HG02588 (cell line): Measurements from ENCODE around the gene HMGN4.

Source experiments
- ATAC-seq: cut with Tn5 transposase; IDR thresholded peaks from one replicate; pipeline ENCODE4 v1.9.1; 2021; ENCODE audit warnings: mild to moderate bottlenecking, moderate library complexity; ENCODE audit not compliant: unreplicated experiment

Gene HMGN4

DNA sequence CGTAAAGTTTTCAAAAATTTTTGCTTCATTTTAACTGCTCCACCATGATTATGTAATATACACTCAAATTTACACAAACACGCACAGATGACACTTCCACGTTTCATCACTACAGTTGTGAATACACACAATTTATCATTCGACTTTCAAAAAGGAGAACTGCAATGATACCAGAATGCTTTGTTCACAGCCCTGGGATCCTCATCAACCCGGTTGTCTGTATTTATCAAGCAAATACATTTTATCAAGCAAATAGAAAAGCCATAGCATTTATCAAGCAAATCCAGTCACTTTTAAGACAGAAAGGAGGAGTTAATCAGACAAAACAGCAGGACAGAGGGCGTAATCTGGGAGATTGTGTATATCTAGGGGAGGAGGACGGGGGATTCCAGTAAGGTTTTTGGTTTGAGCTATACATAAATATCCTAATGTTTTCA, 38.3 kb downstream of the HMGN4 start:
- no peak for ATAC-seq

GRCh38 chr6:26576929-26577719, 39.0 kb downstream of the HMGN4 start:
- ATAC-seq, result no peak

DNA sequence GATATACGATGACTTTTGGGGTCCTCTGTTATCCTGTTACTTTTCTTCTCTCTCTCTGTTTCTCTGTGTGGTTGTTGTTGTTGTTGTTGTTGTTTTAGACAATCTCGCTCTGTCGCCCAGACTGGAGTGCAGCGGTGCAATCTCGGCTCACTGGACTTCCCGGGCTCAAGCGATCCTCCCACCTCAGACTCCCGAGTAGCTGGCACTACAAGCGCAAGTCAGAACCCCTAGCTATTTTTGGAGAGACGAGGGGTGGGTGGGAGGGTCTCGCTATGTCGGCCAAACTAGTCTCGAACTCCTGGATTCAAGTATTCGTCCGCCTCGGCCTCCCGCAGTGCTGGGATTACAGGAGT, 39.5 kb downstream of the HMGN4 start:
- ATAC-seq, result no peak

DNA sequence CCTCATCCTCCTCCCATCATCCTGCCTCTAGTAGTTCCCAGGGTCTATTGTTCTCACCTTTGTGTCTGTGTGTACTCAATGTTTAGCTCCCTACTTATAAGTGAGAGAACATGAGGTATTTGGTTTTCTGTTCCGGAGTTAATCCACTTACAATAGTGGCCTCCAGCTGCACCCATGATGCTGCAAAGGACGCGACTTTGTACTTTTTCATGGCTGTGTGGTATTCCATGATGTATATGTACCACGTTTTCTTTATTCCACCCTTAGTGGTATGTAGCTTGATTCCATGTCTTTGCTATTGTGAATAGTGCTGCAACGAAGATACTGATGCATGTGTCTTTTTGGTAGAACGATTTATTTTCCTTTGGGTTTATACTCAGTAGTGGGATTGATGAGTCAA, 40.1 kb downstream of the HMGN4 start:
- no peak for ATAC-seq

DNA sequence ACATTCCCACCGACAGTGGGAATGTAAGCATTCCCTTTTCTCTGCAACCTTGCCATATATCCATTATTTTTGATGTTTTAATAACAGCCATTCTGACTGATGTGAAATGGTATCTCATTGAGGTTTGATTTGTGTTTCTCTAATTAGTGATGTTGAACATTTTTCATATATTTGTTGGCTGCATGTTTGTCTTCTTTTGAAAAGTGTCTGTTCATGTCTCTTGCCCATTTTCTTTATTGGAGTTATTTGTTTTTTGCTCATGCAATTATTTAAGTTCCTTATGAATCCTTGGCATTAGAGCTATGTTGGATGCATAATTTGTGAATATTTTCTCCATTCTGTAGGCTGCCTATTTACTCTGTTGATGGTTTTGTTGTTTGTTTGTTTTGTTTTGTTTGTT, 40.6 kb downstream of the HMGN4 start:
- no peak for ATAC-seq

DNA sequence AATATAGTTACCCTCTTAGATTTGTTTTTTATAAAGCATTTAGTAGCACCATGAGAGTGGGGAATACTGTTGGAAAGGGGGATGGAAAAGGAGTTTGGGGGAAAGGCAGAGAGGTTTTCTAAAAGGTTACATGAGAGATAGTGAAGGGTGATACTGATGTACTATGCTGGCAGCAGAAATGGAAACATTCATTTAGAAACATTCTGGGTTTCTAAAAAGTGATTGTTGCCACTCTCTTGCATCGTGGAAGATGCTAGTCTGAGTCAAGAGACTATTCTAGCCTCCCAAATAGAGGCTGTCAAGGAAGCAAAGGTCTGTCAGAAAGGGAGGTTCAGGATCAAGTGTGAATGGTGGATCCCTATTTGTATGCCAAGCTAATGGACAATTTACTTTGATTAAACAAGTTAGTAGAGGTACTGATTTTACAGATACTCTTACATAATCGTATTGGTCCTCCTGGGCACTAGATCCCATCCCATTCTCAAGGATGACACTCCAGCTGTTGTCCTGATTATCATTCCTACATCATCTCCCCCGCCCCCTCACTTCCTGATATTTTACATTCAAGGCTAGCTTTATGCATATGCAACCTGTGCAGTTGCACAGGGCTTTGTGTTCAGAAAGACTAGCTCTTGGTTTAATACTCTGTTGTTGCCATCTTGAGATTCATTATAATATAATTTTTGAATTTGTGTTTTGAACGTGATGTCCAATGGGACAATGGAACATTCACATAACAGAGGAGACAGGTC, 43.2 kb downstream of the HMGN4 start:
- ATAC-seq, result no peak

GRCh38 chr6:26588965-26589364, 50.8 kb downstream of the HMGN4 start:
- ATAC-seq, result no peak

- no peak for ATAC-seq
Observed at GRCh38 chr6:26592649-26593048, 54.5 kb downstream of the HMGN4 start.

DNA sequence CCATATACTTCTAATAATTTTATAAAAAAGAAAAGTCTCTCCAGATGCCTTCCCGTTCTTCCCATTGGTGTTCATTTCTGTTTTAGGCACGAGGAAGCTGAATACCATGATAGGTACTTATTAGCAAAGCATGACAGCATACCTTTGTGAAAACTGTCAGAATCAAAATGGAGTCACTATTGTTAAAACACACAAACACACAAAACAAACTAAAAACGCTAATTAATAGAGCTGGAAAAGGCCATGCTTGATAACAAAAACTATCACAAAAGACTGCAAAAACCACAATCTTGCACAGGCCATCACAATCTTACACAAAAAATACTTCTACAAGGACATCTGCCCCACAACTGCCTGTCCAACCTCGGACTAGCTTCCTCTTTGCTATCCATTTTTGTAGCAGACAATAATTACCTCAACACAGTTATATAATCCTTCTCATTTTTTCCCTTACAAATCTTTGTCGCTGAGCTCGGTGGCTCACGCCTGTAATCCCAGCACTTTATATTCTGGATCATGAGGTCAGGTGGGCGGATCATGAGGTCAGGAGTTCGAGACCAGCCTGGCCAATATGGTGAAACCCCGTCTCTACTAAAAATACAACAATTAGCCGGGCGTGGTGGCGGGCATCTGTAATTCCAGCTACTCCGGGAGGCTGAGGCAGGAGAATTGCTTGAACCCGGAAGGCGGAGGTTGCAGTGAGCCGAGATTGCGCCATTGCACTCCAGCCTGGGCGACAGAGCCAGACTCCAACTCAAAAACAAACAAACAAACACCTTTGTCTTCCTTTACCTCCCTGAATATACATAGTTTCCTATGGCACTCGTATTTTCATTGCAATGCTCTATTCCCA, 55.3 kb downstream of the HMGN4 start:
- no peak for ATAC-seq

- ATAC-seq, result no peak
Observed at GRCh38 chr6:26594131-26594498, 55.9 kb downstream of the HMGN4 start.

DNA sequence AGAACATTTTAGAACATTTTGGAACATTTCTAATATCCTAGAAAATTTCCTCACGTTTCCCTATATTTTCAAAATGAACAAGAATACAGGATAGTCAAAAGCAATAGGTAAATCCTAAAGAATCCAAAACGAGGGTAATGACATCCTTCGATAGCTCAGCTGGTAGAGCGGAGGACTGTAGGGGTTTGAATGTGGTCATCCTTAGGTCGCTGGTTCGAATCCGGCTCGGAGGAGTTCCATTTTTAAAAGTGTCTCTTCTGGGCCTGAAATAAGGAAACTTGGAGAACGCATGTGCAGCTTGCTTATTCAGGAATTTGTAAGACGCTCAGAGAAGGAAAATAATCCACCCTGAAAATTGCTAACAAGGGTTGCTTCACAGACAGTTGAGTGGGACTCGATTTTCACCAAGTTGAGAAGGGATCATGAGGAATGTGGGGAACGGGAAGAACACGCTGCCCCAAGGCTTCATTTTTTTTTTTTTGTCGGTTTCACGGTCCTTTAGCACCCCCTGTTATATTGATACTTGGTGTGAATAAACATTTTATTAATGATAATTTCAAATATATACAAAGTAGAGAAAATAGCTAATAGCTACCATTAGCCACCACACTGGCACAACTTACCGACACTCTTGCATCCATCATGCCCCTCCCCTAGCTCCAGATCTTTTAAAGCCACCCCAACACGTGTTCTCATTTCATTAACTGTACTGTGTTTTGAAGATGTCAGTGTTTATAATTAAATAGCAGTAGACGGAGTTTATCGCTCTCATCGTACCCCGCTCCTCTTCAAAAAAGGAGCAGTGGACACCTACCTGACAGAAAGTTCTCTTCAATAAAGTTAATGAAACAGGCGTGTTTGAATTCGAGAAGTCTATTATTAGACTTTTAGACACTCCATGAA, 56.8 kb downstream of the HMGN4 start:
- no peak for ATAC-seq

- peak; percentile 55 for ATAC-seq
Observed at GRCh38 chr6:26595669-26596269, 57.6 kb downstream of the HMGN4 start.
